Measurements from ENCODE around the gene BFSP1. TPM values are rescaled to one million over a fixed set of nuclear protein-coding genes. Genes with fewer than 3 reads are reported as not detected.

BFSP1 gene
- total and polyA plus RNA-seq, 2 donors (not counting 3 experiments of a cell fraction or from before 2014, with no cell fraction given): 3.1 to 5.2 TPM

GRCh38 chr20:17503301-17504065 is 27.7 kb downstream of the BFSP1 start:
- no TSS peak for BruUV-seq (replicated peaks)
- POLR2A ChIA-PET: no interaction called here
- Histone ChIP-seq H3K9me1 (replicated peaks; ENCODE audit: control insufficient read depth, extremely low read depth, insufficient read depth, low read length) (no peaks in the 10 kb centered on the region), H3K4me1 (ENCODE audit: control insufficient read depth, extremely low read depth, insufficient read depth, low read length) (peaks cover 13% of the 10 kb centered on the region), H4K20me1 (replicated peaks; ENCODE audit: control insufficient read depth, extremely low read depth, insufficient read depth, low read length) (no peaks in the 10 kb centered on the region), H3K4me2 (ENCODE audit: insufficient read depth, low read length) (no peak overlapping the region), H3K27ac (ENCODE audit: insufficient read depth, low read depth, low read length) (no peak overlapping the region), H2AFZ (ENCODE audit: low read depth, low read length) (no peak overlapping the region), H3K9ac (replicated peaks; ENCODE audit: extremely low read depth, insufficient read depth, low read length) (no peak overlapping the region), H3K4me3 (replicated peaks in 1 of 3; ENCODE audit: insufficient read depth in 1 of 3, low read depth in 1 of 3, low read length in 3 of 3) (no peak overlapping the region), H3K79me2 (ENCODE audit: control insufficient read depth, insufficient read depth, low read length) (no peaks in the 10 kb centered on the region), H3K36me3 (ENCODE audit: control insufficient read depth in 2 of 2, extremely low read depth in 1 of 2, insufficient read depth in 2 of 2, low read length in 2 of 2) (no peaks in the 10 kb centered on the region), H3K9me3 (replicated peaks; ENCODE audit: control insufficient read depth, insufficient read depth, low read length) (no peaks in the 10 kb centered on the region), H3K27me3 (ENCODE audit: control insufficient read depth in 2 of 2, insufficient read depth in 2 of 2, low read length in 2 of 2) (no peaks in the 10 kb centered on the region)
- no peak for FAIRE-seq
- no peak for DNase-seq (ENCODE audit: low read depth, low spot score)
- dilution Hi-C loops (cut with MboI; ENCODE audit: extremely low pct_ligation_motif_present, low sequenced_read_pairs): no loop called here
- CTCF ChIA-PET: interaction anchor here (0.6 to 3.6 kb wide), 12 partner anchors 10 to 493 kb away, joined by 3 to 58 read pairs (median 10); partner anchors contain the start of gene BFSP1
- intact Hi-C loops (cut with micrococcal nuclease): loop anchor here (2.0 to 5.0 kb wide), 2 partner anchors 67 to 774 kb away; partner anchors contain the start of gene DSTN
- TF ChIP-seq POLR2AphosphoS5 (IDR thresholded peaks at IDR 0.05; ENCODE audit: insufficient read depth, low read depth, low read length): no peak
- no peak for TF ChIP-seq POLR2A (IDR thresholded peaks at IDR 0.05; ENCODE audit: low read depth, low read length)
- TF ChIP-seq GATA2 (IDR thresholded peaks at IDR 0.05; ENCODE audit: insufficient read depth, insufficient read length, low read depth, low read length): no peak
- no peak for TF ChIP-seq MYC (IDR thresholded peaks at IDR 0.05; ENCODE audit: low read depth, low read length)

GRCh38 chr20:17502105-17502504 is 29.1 kb downstream of the BFSP1 start:
- no TSS peak for BruUV-seq (replicated peaks)

More at GRCh38 chr20:17502105-17502504, 29.1 kb downstream of the BFSP1 start:
- H3K4me1 ChIP-seq (ENCODE audit: control insufficient read depth, extremely low read depth, insufficient read depth, low read length): peaks cover 13% of the 10 kb centered on the region
- CTCF ChIA-PET: interaction anchor here (0.8 kb wide), 1 partner anchor 394 kb away, joined by 3 read pairs; no protein-coding TSS in a partner anchor
- dilution Hi-C loops (cut with MboI; ENCODE audit: extremely low pct_ligation_motif_present, low sequenced_read_pairs) (no loop called here), intact Hi-C loops (cut with micrococcal nuclease) (loop anchor here (5.0 kb wide), 1 partner anchor 775 kb away; no protein-coding TSS in a partner anchor)
- no peaks in the 10 kb centered on the region for H3K9me1 ChIP-seq (replicated peaks; ENCODE audit: control insufficient read depth, extremely low read depth, insufficient read depth, low read length)
- no peaks in the 10 kb centered on the region for H4K20me1 ChIP-seq (replicated peaks; ENCODE audit: control insufficient read depth, extremely low read depth, insufficient read depth, low read length)
- DNase-seq (ENCODE audit: low read depth, low spot score) (no peak), FAIRE-seq (no peak)
- H3K36me3 ChIP-seq (ENCODE audit: control insufficient read depth in 2 of 2, extremely low read depth in 1 of 2, insufficient read depth in 2 of 2, low read length in 2 of 2): no peaks in the 10 kb centered on the region
- no peaks in the 10 kb centered on the region for H3K9me3 ChIP-seq (replicated peaks; ENCODE audit: control insufficient read depth, insufficient read depth, low read length)
- POLR2A ChIA-PET: no interaction called here
- no peaks in the 10 kb centered on the region for H3K27me3 ChIP-seq (ENCODE audit: control insufficient read depth in 2 of 2, insufficient read depth in 2 of 2, low read length in 2 of 2)
- H3K4me3 ChIP-seq (replicated peaks in 1 of 3; ENCODE audit: insufficient read depth in 1 of 3, low read depth in 1 of 3, low read length in 3 of 3): no peak overlapping the region
- H3K79me2 ChIP-seq (ENCODE audit: control insufficient read depth, insufficient read depth, low read length): no peaks in the 10 kb centered on the region
- no peak overlapping the region for H2AFZ ChIP-seq (ENCODE audit: low read depth, low read length)
- TF ChIP-seq JUN (IDR thresholded peaks at IDR 0.05; ENCODE audit: borderline replicate concordance, insufficient read depth, insufficient read length, low read depth): no peak
- TF ChIP-seq MYC (IDR thresholded peaks at IDR 0.05; ENCODE audit: low read depth, low read length): no peak
- TF ChIP-seq GATA2 (IDR thresholded peaks at IDR 0.05; ENCODE audit: insufficient read depth, insufficient read length, low read depth, low read length): no peak
- no peak for TF ChIP-seq MAX (IDR thresholded peaks at IDR 0.05; ENCODE audit: insufficient read depth, insufficient read length)
- no peak for TF ChIP-seq FOS (IDR thresholded peaks at IDR 0.05; ENCODE audit: borderline replicate concordance, insufficient read depth, low read length)
- TF ChIP-seq POLR2A (IDR thresholded peaks at IDR 0.05; ENCODE audit: low read depth, low read length): no peak
- no peak for TF ChIP-seq POLR2AphosphoS5 (IDR thresholded peaks at IDR 0.05; ENCODE audit: insufficient read depth, low read depth, low read length)
- TF ChIP-seq CTCF (IDR thresholded peaks at IDR 0.05; ENCODE audit: extremely low read depth in 1 of 2, insufficient read depth in 1 of 2, low read depth in 1 of 2, low read length in 2 of 2): no peak
- TF ChIP-seq EZH2 (IDR thresholded peaks at IDR 0.05; ENCODE audit: borderline replicate concordance, low read depth, low read length, severe bottlenecking): no peak
- H3K27ac ChIP-seq (ENCODE audit: insufficient read depth, low read depth, low read length): no peak overlapping the region
- H3K9ac ChIP-seq (replicated peaks; ENCODE audit: extremely low read depth, insufficient read depth, low read length): no peak overlapping the region
- no peak overlapping the region for H3K4me2 ChIP-seq (ENCODE audit: insufficient read depth, low read length)

All from endothelial cell of umbilical vein (primary cell).